Astrocyte (in vitro differentiated cells and primary cell): ENCODE data around the gene TMEM259. TPM values are rescaled to one million over a fixed set of nuclear protein-coding genes. Genes with fewer than 3 reads are reported as not detected.
A peak's percentile ranks its signal among the peaks of the same experiment; 100 is the strongest.

Experiments used
- DNase-seq: peaks from one replicate; pipeline ENCODE4 v3.0.0-alpha.2; 2010; ENCODE audit warnings: low read depth
- FAIRE-seq: peaks from 2 replicates; lab custom pipeline; 2011; peaks lifted over from hg19 to GRCh38; lab: Jason Lieb, UNC
- H2AFZ ChIP-seq: 2 replicates; pipeline ENCODE4 v1.6.0; 2012; ENCODE audit warnings: low read depth, low read length, inconsistent platforms
- H3K27ac ChIP-seq: 2 replicates; pipeline ENCODE4 v1.5.1; 2011; ENCODE audit warnings: low read depth, low read length, inconsistent platforms
- H3K27me3 ChIP-seq: 2 replicates; pipeline ENCODE4 v1.6.0; 2011; ENCODE audit warnings: low read length, inconsistent platforms; ENCODE audit not compliant: insufficient read depth
- H3K36me3 ChIP-seq: 2 replicates; pipeline ENCODE4 v1.5.1; 2011; ENCODE audit warnings: low read length, inconsistent platforms; ENCODE audit not compliant: insufficient read depth
- H3K4me1 ChIP-seq: 2 replicates; pipeline ENCODE4 v1.5.1; 2011; ENCODE audit warnings: low read length, inconsistent platforms; ENCODE audit not compliant: insufficient read depth
- H3K4me2 ChIP-seq: 2 replicates; pipeline ENCODE4 v1.6.0; 2012; ENCODE audit warnings: low read length, inconsistent platforms
- H3K4me3 ChIP-seq: 2 replicates; pipeline ENCODE4 v1.5.1; 2011; ENCODE audit warnings: low read depth, mild to moderate bottlenecking, low read length, inconsistent platforms; ENCODE audit not compliant: insufficient read depth
- H3K79me2 ChIP-seq: 2 replicates; pipeline ENCODE4 v1.6.0; 2012; ENCODE audit warnings: mild to moderate bottlenecking, low read length, inconsistent platforms; ENCODE audit not compliant: insufficient read depth
- H3K9ac ChIP-seq: 2 replicates; pipeline ENCODE4 v1.6.0; 2012; ENCODE audit warnings: mild to moderate bottlenecking, low read length, inconsistent platforms
- H3K9me3 ChIP-seq: 2 replicates; pipeline ENCODE4 v1.5.1; 2012; ENCODE audit warnings: low read depth, mild to moderate bottlenecking, low read length, inconsistent platforms; ENCODE audit not compliant: insufficient read depth
- H4K20me1 ChIP-seq: 2 replicates; pipeline ENCODE4 v1.6.0; 2012; ENCODE audit warnings: low read length, inconsistent platforms; ENCODE audit not compliant: insufficient read depth
- H3K27ac Mint-ChIP-seq: one replicate; pipeline ENCODE4 v1.8.0; 2021; ENCODE audit warnings: mild to moderate bottlenecking, mixed read lengths; ENCODE audit not compliant: unreplicated experiment
- H3K27me3 Mint-ChIP-seq: one replicate; pipeline ENCODE4 v1.8.0; 2021; ENCODE audit warnings: low read depth, mixed read lengths; ENCODE audit not compliant: unreplicated experiment
- H3K36me3 Mint-ChIP-seq: one replicate; pipeline ENCODE4 v1.8.0; 2021; ENCODE audit warnings: low read depth, mixed read lengths; ENCODE audit not compliant: unreplicated experiment
- H3K4me1 Mint-ChIP-seq: one replicate; pipeline ENCODE4 v1.8.0; 2021; ENCODE audit warnings: low read depth, mixed read lengths; ENCODE audit not compliant: unreplicated experiment
- H3K4me3 Mint-ChIP-seq: one replicate; pipeline ENCODE4 v1.8.0; 2021; ENCODE audit warnings: mild to moderate bottlenecking, moderate library complexity, mixed read lengths; ENCODE audit not compliant: unreplicated experiment
- H3K9me3 Mint-ChIP-seq: one replicate; pipeline ENCODE4 v1.8.0; 2021; ENCODE audit warnings: mild to moderate bottlenecking, mixed read lengths; ENCODE audit not compliant: unreplicated experiment
- EZH2 ChIP-seq: IDR thresholded peaks from 2 replicates; pipeline ENCODE4 v1.6.1; 2012; ENCODE audit warnings: mild to moderate bottlenecking, low read length, inconsistent platforms; ENCODE audit not compliant: insufficient read depth
- total RNA-seq: library from RNA; stranded (reverse); gene quantifications from 2 replicates; pipeline ENCODE4 v1.2.1, GENCODE V29; 2021
- TF ChIP-seq, protein P1 (sequence below): IDR thresholded peaks from 2 replicates; pipeline ENCODE4 v1.5.1; 2011; ENCODE audit warnings: low read depth, mild to moderate bottlenecking, inconsistent platforms, low read length, moderate library complexity; ENCODE audit not compliant: insufficient read depth

TMEM259 gene
- total RNA-seq, 1 donor from 2014 or later, result 155 TPM

GRCh38 chr19:1069009-1069779 lies 48.3 kb upstream of the TMEM259 start:
- no peak overlapping the region for H3K4me3 Mint-ChIP-seq
- Histone ChIP-seq H3K36me3 (no peaks in the 10 kb centered on the region), H3K27me3 (peaks cover 35% of the 10 kb centered on the region), H3K9me3 (no peaks in the 10 kb centered on the region), H3K4me3 (no peak overlapping the region), H3K4me2 (no peak overlapping the region), H3K79me2 (no peaks in the 10 kb centered on the region), H3K9ac (no peak overlapping the region), H4K20me1 (peaks cover 9% of the 10 kb centered on the region), H3K4me1 (peaks cover 3% of the 10 kb centered on the region), H3K27ac (no peak overlapping the region), H2AFZ (no peak overlapping the region)
- peaks cover 34% of the 10 kb centered on the region for H3K27me3 Mint-ChIP-seq
- no peak for DNase-seq
- TF ChIP-seq EZH2, result no peak
- TF ChIP-seq, protein P1, sequence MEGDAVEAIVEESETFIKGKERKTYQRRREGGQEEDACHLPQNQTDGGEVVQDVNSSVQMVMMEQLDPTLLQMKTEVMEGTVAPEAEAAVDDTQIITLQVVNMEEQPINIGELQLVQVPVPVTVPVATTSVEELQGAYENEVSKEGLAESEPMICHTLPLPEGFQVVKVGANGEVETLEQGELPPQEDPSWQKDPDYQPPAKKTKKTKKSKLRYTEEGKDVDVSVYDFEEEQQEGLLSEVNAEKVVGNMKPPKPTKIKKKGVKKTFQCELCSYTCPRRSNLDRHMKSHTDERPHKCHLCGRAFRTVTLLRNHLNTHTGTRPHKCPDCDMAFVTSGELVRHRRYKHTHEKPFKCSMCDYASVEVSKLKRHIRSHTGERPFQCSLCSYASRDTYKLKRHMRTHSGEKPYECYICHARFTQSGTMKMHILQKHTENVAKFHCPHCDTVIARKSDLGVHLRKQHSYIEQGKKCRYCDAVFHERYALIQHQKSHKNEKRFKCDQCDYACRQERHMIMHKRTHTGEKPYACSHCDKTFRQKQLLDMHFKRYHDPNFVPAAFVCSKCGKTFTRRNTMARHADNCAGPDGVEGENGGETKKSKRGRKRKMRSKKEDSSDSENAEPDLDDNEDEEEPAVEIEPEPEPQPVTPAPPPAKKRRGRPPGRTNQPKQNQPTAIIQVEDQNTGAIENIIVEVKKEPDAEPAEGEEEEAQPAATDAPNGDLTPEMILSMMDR, result no peak
- no peak for FAIRE-seq
- no peak overlapping the region for H3K27ac Mint-ChIP-seq
- peaks cover 3% of the 10 kb centered on the region for H3K4me1 Mint-ChIP-seq
- H3K9me3 Mint-ChIP-seq, result no peaks in the 10 kb centered on the region
- peaks cover 2% of the 10 kb centered on the region for H3K36me3 Mint-ChIP-seq

DNA sequence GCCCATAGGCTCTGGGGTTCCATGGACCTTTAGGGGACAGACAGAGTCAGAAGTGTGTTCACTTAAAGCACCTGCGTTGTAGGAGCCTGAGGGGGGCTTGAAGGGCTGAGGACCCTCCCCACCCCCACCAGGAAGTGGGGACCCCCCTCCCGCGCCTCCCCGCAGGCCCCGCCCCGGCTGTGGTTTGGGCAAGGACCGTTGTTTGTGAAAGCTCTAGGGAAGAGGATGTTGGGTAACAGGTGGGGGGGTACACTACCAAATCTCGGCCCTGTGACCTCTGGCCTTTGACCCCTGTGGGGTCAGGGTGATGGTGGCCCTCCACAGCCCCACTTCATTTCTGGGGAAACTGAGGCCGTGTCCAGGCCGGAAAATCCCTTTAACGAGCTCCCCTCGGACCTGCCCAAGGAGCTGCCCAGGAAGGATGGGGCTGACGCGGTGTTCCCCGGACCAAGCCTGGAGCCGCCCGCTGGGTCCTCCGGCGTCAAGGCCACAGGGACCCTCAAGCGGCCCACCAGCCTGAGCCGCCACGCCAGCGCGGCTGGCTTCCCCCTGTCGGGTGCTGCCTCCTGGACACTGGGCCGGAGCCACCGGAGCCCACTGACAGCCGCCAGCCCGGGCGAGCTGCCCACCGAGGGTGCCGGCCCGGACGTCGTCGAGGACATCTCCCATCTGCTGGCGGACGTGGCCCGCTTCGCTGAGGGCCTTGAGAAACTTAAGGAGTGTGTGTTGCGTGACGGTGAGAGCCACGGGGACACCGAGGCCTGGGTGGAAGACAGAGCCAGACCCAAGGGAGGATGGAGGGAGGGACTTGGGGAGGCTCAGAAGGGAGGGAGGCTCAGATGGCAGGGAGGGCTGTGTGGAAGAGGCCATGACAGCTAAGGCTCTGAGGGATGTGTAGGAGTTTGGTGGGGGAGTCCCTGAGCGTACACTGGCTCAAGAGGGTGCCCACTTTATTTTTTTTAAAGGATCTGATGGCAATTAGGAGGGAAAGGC lies 47.4 kb upstream of the TMEM259 start:
- H3K9ac ChIP-seq, result no peak overlapping the region
- H2AFZ ChIP-seq, result no peak overlapping the region
- no peak for DNase-seq
- Mint-ChIP-seq H3K27ac (no peak overlapping the region), H3K36me3 (peaks cover 2% of the 10 kb centered on the region), H3K27me3 (peaks cover 33% of the 10 kb centered on the region), H3K4me1 (peaks cover 3% of the 10 kb centered on the region), H3K9me3 (no peaks in the 10 kb centered on the region), H3K4me3 (no peak overlapping the region)
- peaks cover 9% of the 10 kb centered on the region for H4K20me1 ChIP-seq
- H3K4me2 ChIP-seq, result no peak overlapping the region
- no peak for TF ChIP-seq EZH2
- H3K4me3 ChIP-seq, result no peak overlapping the region
- H3K36me3 ChIP-seq, result no peaks in the 10 kb centered on the region
- peaks cover 3% of the 10 kb centered on the region for H3K4me1 ChIP-seq
- H3K9me3 ChIP-seq, result no peaks in the 10 kb centered on the region
- H3K27me3 ChIP-seq, result peaks cover 35% of the 10 kb centered on the region
- no peaks in the 10 kb centered on the region for H3K79me2 ChIP-seq
- H3K27ac ChIP-seq, result no peak overlapping the region
- FAIRE-seq, result no peak

DNA sequence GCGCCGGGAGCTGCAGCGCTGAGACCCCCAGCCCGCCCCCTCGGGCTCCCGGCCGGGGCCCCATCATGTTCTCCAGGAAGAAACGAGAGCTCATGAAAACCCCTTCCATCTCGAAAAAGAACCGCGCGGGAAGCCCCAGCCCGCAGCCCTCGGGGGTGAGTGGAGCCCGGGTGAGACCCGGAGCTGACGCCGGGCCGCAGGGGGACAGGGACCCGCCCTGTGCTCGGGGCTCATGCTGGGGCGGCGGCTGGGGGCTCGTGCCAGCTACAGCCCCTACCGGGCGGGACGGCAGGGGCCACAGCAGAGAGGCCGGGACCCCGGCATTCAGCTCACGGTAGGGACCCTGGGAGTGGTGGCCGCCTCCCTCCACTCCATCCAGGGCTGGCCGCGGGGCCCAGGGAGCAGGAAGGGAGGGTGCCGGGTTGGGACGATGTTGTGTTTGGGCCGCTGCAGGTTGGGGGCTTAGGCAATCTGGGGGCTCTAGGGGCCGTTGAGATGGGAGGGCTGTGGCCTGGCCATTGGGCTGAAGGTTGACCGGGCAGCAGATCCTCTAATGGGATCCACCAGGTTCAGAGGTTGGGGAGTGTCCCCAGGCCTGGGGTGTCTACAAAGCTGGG lies 46.5 kb upstream of the TMEM259 start:
- Histone ChIP-seq H3K9me3 (no peaks in the 10 kb centered on the region), H4K20me1 (peaks cover 9% of the 10 kb centered on the region), H2AFZ (no peak overlapping the region), H3K27me3 (peaks cover 33% of the 10 kb centered on the region), H3K9ac (no peak overlapping the region), H3K36me3 (no peaks in the 10 kb centered on the region), H3K4me3 (peak overlapping the region; percentile 23), H3K27ac (no peak overlapping the region), H3K79me2 (no peaks in the 10 kb centered on the region), H3K4me2 (peak overlapping the region; percentile 54), H3K4me1 (peaks cover 3% of the 10 kb centered on the region)
- Mint-ChIP-seq H3K27me3 (peaks cover 28% of the 10 kb centered on the region), H3K9me3 (no peaks in the 10 kb centered on the region), H3K27ac (no peak overlapping the region), H3K4me1 (peaks cover 3% of the 10 kb centered on the region), H3K36me3 (peaks cover 2% of the 10 kb centered on the region), H3K4me3 (no peak overlapping the region)
- FAIRE-seq (no peak), DNase-seq (no peak)
- TF ChIP-seq, protein P1, result no peak
- peak; percentile 86 for TF ChIP-seq EZH2
